H54 (cell line): ENCODE results near the gene ZNF423.
A peak's percentile ranks its signal among the peaks of the same experiment; 100 is the strongest.

Experiments used
- DNase-seq: peaks from one replicate; pipeline ENCODE4 v3.0.0; 2011; ENCODE audit warnings: low spot score, mixed read lengths; ENCODE audit not compliant: insufficient read length
- FAIRE-seq: peaks from 3 replicates; lab custom pipeline; 2011; peaks lifted over from hg19 to GRCh38; lab: Jason Lieb, UNC
- POLR2A ChIP-seq: IDR thresholded peaks from 2 replicates; pipeline ENCODE4 v1.6.1; 2011; ENCODE audit warnings: low read depth, mild to moderate bottlenecking, low read length

Gene ZNF423

GRCh38 chr16:49849037-49849753 lies 6.7 kb downstream of the ZNF423 start:
- FAIRE-seq (no peak), DNase-seq (no peak)
- no peak for TF ChIP-seq POLR2A

DNA sequence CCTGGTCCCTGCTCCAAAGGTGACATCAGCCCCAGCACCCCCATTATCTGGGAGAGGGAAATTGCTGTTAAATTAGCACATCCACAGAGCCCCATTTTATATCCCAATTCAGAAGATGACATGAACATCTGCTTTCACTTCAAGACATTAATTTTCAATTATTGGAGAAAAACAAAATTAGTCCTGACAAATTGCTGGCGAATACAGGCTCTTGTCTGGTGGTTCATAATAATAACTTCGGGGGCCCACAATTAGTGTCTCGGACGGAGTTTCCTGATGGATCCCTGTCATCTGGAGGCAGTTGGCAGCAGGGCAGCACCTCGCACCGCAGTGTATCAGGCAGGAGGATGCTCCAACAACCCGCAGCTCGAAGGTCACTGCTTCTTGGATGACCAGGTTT lies 7.4 kb downstream of the ZNF423 start:
- DNase-seq (no peak), FAIRE-seq (no peak)
- TF ChIP-seq POLR2A, result no peak

DNA sequence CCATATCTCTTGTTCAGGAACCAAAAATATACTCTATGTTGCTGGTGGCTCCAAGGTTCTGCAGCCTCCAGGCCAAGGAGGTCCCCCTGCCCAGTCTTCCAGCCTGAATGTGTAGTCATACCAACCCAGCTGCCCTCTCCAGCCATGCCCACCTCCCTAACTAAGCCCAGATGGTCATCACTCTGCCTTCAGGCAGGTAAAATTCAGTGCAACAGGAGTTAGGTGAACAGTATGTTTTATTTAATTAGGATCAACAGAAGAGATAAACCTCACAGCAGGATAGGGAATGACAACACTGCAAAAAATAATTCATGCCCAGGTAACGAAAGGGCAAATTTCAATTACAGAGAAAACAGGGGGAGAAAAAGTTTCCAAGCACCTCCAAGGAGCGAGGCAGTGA lies 9.1 kb downstream of the ZNF423 start:
- FAIRE-seq (no peak), DNase-seq (no peak)
- TF ChIP-seq POLR2A, result no peak

DNA sequence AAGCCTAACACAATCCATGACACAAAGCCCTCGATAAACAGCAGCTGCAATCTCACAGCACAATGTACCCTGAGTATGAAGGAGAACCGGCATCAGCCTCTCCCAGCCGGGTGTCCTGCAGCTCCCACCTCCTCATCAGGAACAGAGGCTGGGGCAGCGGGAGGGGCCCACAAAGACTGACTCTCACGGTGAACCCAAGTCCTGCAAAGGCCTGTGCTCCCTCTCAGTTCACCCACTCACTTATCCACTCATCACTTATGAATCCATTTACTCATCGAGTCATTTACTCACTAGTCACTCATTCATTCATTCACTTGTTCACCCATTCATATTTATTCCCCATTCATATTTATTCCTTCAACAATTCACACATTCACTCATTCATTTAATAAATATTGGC lies 11.6 kb downstream of the ZNF423 start:
- no peak for TF ChIP-seq POLR2A
- DNase-seq (no peak), FAIRE-seq (no peak)

DNA sequence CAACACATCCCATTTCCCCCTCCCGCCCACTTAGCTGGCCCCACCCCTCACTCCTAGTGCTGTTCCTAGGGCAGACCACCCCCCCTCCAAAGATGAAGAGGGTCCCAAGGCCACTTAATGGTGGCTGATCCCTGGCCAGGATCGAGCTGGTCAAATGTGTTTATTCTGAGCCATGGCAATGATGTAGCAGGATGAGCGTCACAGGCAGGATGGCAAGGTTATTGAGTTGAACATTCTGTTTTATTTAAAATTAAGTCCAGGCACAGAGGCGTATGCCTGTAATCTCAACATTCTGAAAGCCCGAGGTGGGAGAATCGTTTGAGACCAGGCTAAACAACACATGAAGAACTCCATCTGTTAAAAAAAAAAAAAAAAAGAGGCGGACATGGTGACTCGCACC lies 12.2 kb downstream of the ZNF423 start:
- DNase-seq (no peak), FAIRE-seq (no peak)
- no peak for TF ChIP-seq POLR2A

DNA sequence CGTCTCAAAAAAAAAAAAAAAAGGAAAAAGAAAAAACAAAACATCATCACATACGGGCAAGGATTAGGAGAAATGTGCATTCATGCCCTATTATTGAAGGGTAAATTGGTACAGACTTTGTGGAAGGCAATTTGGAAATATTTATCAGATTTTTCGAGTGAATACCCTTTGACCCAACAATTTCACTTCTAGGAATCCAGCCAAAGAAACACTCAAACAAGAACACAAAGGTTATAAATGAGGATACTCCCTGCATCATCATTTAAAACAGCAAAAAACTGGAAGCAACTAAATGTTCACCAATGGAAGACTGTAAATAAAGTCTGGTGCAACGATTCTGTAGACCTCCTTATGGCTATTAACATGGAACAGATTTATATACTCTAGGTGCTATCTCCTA lies 12.9 kb downstream of the ZNF423 start:
- FAIRE-seq (no peak), DNase-seq (no peak)
- TF ChIP-seq POLR2A, result no peak

DNA sequence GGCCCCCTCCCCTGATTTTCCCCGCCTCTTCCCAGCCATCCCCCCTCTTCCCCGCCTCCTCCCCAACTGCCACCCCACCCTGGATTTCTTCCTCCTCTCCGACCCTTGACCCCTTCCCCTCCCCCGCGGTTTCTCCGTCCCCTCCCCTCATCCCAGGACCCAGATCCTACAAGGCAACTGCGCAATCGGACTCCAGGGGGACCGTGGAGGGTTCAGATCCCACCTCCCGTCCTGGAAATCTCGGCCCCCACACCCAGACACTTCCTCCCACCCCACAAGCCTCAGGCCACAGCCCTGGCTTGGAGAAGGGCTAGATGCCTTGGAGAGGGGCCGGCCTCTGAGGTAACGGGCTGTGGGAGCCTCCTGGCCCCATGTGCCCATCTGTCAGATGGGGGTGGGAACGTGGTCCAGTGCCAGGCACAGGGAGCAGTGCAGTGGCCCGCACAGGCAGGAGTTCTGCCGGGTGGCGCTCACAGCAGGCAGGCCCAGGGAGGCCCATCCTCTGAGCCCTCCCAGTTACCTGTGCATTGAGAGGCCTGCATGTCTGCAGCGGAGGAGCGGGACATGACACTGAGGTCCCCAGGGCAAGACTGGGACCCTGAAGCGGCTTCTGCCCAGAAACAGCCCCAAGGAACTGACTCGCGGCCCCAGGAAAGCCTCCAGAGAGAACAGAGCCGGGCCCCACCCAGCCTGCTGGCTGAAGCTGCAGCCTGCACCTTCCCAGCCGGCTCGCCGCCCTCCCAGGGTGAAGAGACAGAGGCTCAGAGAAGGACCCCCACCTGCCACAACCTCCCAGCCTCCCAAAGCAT lies 16.7 kb downstream of the ZNF423 start:
- no peak for TF ChIP-seq POLR2A
- no peak for DNase-seq
- FAIRE-seq, result no peak

DNA sequence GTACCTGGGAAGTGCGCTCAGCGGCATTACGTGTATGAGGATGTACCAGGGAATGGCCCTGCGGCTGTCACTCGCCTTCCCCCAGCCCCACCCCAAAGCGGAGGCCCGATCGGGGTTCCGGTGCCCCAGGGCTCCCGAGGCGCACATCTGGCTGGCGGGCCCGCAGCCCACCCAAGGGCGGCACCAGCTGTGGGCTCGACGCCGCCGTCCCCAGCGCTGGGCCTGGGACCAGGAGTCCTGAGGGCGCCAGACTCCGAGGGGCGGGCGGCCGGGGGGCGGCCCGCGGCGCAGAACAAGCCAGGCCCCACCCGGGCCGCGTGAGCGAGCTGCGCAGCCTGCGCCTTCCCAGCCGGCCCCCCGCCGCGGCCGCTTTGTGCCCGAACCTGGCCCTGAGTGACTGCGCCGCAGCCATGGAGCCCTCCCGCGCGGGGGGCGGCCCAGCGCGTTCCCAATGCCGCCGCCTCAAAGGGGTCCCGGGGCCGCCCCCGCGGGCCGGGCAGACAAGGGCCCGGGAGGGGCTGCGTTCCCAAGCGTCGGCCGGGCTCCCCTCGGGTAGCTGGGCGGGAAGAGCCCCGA lies 17.4 kb downstream of the ZNF423 start:
- FAIRE-seq (no peak), DNase-seq (no peak)
- no peak for TF ChIP-seq POLR2A

- FAIRE-seq (no peak), DNase-seq (no peak)
- TF ChIP-seq POLR2A, result no peak
These were observed 18.1 kb downstream of the ZNF423 start for GRCh38 chr16:49837688-49838410.

- no peak for FAIRE-seq
- TF ChIP-seq POLR2A, result no peak
These were observed 19.2 kb downstream of the ZNF423 start for GRCh38 chr16:49836668-49837067.

GRCh38 chr16:49836218-49836617 lies 19.7 kb downstream of the ZNF423 start:
- DNase-seq, result no peak
- 0 out of 2 replicates have a peak, but pooled peaks have one; percentile 8 for TF ChIP-seq POLR2A
- no peak for FAIRE-seq

More at GRCh38 chr16:49836668-49837067, 19.2 kb downstream of the ZNF423 start:
- no peak for DNase-seq

DNA sequence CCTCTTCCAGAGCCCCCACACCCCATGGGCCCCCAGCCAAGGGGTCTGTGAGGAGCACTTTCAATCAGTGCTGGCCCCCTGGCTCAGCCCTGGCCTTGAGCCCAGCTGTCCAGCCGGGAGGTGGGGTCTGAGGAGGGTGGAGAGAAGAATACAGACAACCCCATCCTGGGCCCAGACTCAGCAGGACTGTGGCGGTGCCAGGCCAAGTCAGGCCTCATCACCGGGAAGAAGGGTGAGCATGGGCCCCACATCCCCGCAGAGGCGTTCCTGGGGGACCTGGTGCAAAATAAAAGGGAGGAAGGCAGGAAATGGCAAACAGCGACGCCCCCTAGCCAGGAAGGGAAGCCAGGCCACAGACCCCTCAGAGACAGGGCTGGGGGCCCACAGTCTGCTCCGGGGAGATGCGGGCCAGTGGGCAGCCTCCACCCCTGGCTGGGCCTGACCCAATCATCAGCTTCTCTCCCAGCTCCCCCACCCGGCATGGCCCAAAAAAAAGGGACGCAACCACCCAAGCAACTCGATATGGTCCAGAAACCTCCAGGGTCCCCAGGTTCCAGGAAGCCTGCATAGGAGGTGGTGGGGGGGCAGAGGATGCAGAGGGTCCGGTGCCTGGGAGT lies 20.6 kb downstream of the ZNF423 start:
- DNase-seq (no peak), FAIRE-seq (no peak)
- TF ChIP-seq POLR2A, result no peak

DNA sequence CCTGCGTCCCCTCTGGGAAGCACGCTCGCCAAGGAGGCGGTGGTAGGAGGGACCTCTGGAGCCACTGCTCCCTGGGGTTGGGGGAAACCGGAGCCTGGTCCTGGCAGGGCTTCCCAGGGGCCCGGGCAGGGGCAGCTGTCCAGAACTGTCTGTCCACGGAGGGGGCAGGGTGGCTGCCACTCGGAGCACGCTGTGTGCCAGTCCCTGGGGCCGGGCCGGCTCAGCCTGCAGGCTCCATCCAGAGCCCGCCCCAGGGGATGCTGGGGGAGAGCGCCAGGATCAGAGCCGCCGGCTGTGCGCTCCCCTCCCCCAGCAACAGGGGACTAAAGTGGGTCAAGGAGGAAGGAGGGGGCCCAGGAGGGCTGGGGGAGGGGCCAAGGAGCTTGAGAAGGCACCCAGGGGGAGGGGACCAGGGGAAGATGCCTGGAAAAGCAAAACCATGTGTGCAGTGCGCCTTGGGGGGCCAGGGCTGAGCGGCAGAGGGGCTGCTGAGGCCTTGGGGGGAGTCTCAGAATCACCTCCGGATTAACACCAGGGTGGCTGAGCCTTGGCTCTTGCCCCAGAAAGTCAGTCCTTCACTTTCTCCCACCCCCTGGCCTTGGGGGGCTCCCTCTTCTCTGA lies 21.3 kb downstream of the ZNF423 start:
- TF ChIP-seq POLR2A, result no peak
- DNase-seq, result no peak
- FAIRE-seq, result no peak
